ENCODE measurements around the gene PADI3. TPM values are rescaled to one million over a fixed set of nuclear protein-coding genes. Genes with fewer than 3 reads are reported as not detected.
"Not testable (repeated sequence)": the region's sequence is repeated elsewhere in the genome, so short reads cannot be mapped to it uniquely, and the experiment has no call there.

PADI3 gene
- total and polyA plus RNA-seq, 4 donors = 0.13 TPM; not detected in 3

DNA sequence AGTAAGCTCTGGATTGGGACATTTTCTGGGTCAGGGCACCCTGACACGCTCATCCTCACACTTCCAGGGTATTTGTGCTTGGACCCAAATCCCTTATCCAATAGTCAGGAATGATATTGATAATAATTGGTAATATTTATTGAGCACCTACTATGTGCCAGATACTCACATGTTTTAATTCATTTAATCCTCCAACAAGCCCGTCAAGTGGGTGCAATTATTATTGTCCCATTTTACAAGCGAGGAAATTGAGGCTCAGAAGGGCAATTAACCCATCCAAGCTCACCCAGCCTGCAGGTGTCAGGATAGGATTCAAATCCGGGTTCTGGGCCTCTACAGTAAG is 11.4 kb upstream of the PADI3 start:
- H3K9me3 ChIP-seq (ENCODE audit: control insufficient read depth in 4 of 4, insufficient read depth in 3 of 4, low read length in 3 of 4) = no peaks in the 10 kb centered on the region
- no peak for ATAC-seq (ENCODE audit: insufficient read depth, low FRiP score)
- no peak overlapping the region for H3K27ac ChIP-seq (ENCODE audit: low read depth in 1 of 2, low read length in 1 of 2)
- no peak overlapping the region for H3K4me3 ChIP-seq
- WGBS, 2 donors = 81 to 87% methylated on average over 4 of the region's 4 CpGs
- no peak for DNase-seq
- no peak overlapping the region for H3K9ac ChIP-seq (ENCODE audit: insufficient read depth in 1 of 2, low read length in 2 of 2)
- H3K4me1 ChIP-seq (ENCODE audit: control insufficient read depth in 5 of 5, insufficient read depth in 5 of 5, low read length in 5 of 5) = no peaks in the 10 kb centered on the region
- H3K27me3 ChIP-seq (ENCODE audit: control insufficient read depth in 3 of 3, insufficient read depth in 3 of 3, low read length in 2 of 3) = peaks cover 0 to 14% (median 10%) of the 10 kb centered on the region in 3 donors
- no peaks in the 10 kb centered on the region for H3K36me3 ChIP-seq (ENCODE audit: control insufficient read depth in 4 of 4, insufficient read depth in 4 of 4, low read length in 4 of 4)
- TF ChIP-seq, protein P1, sequence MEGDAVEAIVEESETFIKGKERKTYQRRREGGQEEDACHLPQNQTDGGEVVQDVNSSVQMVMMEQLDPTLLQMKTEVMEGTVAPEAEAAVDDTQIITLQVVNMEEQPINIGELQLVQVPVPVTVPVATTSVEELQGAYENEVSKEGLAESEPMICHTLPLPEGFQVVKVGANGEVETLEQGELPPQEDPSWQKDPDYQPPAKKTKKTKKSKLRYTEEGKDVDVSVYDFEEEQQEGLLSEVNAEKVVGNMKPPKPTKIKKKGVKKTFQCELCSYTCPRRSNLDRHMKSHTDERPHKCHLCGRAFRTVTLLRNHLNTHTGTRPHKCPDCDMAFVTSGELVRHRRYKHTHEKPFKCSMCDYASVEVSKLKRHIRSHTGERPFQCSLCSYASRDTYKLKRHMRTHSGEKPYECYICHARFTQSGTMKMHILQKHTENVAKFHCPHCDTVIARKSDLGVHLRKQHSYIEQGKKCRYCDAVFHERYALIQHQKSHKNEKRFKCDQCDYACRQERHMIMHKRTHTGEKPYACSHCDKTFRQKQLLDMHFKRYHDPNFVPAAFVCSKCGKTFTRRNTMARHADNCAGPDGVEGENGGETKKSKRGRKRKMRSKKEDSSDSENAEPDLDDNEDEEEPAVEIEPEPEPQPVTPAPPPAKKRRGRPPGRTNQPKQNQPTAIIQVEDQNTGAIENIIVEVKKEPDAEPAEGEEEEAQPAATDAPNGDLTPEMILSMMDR (IDR thresholded peaks at IDR 0.05; ENCODE audit: control extremely low read depth, extremely low read depth) = no peak

DNA sequence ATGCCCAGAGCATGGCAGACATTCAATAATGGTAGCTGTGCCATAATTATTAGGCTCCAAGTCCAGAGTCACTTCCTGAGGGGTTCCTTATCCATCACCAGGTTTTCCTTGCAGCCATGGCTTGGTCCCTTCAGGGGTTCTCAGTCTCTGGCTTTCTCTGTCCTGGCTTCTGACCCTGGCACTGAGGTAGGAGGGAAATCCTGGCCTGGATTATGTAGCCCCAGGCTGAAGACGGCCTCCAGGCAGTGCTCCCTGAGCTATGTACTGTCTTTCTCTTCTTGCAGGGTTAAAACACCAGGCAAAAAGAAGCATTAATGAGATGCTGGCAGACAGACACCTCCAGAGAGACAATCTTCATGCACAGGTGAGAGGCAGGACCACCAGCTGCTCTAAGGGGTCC is 9.5 kb upstream of the PADI3 start:
- H3K27ac ChIP-seq (ENCODE audit: low read depth in 1 of 2, low read length in 1 of 2) = no peak overlapping the region
- TF ChIP-seq, protein P1 (IDR thresholded peaks at IDR 0.05; ENCODE audit: control extremely low read depth, extremely low read depth) = no peak
- DNase-seq = peak; percentile 78 to 93 (median 82)
- WGBS, 2 donors = 28% methylated on average over 1 of the region's 1 CpG
- ATAC-seq (ENCODE audit: insufficient read depth, low FRiP score) = no peak
- no peak overlapping the region for H3K9ac ChIP-seq (ENCODE audit: insufficient read depth in 1 of 2, low read length in 2 of 2)
- no peak overlapping the region for H3K4me3 ChIP-seq
- no peaks in the 10 kb centered on the region for H3K36me3 ChIP-seq (ENCODE audit: control insufficient read depth in 4 of 4, insufficient read depth in 4 of 4, low read length in 4 of 4)
- no peaks in the 10 kb centered on the region for H3K4me1 ChIP-seq (ENCODE audit: control insufficient read depth in 5 of 5, insufficient read depth in 5 of 5, low read length in 5 of 5)
- H3K27me3 ChIP-seq (ENCODE audit: control insufficient read depth in 3 of 3, insufficient read depth in 3 of 3, low read length in 2 of 3) = peaks cover 0 to 14% (median 10%) of the 10 kb centered on the region in 3 donors
- H3K9me3 ChIP-seq (ENCODE audit: control insufficient read depth in 4 of 4, insufficient read depth in 3 of 4, low read length in 3 of 4) = no peaks in the 10 kb centered on the region

DNA sequence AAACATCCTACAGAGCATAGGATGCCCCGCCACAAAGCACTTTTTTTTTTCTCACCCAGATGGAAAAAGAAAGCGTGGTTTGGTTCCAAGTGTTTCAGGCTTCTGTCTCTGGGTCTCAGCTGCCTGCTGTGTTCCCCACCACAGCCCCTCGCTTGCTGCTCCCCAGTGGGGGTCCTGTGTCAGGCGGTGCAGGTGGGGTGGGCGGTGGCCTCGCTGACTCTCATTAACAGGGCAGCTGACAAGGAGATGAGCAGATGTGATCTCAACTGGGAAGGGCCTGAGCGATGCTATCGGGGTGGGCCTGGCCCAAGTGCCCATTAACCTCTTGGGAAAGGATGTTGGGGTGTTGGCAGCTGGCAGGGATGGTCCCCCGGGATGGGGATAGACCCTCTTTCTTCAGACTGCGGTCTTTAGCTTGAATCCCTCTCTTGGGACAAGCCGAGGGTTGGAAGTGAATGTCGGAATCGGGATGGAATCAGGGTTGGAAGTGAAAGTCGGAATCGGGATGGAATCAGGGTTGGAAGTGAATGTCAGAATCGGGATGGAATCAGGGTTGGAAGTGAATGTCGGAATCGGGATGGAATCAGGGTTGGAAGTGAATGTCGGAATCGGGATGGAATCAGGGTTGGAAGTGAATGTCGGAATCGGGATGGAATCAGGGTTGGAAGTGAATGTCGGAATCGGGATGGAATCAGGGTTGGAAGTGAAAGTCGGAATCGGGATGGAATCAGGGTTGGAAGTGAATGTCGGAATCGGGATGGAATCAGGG is 7.7 kb upstream of the PADI3 start:
- not testable (repeated sequence) for H3K4me3 ChIP-seq; DNase-seq; H3K27ac ChIP-seq (ENCODE audit: low read depth in 1 of 2, low read length in 1 of 2); H3K36me3 ChIP-seq (ENCODE audit: control insufficient read depth in 4 of 4, insufficient read depth in 4 of 4, low read length in 4 of 4); H3K9ac ChIP-seq (ENCODE audit: insufficient read depth in 1 of 2, low read length in 2 of 2); H3K4me1 ChIP-seq (ENCODE audit: control insufficient read depth in 5 of 5, insufficient read depth in 5 of 5, low read length in 5 of 5); H3K9me3 ChIP-seq (ENCODE audit: control insufficient read depth in 4 of 4, insufficient read depth in 3 of 4, low read length in 3 of 4); ATAC-seq (ENCODE audit: insufficient read depth, low FRiP score)
- peaks cover 0 to 14% (median 10%) of the 10 kb centered on the region in 3 donors for H3K27me3 ChIP-seq (ENCODE audit: control insufficient read depth in 3 of 3, insufficient read depth in 3 of 3, low read length in 2 of 3)
- 49 to 61% methylated on average over 28 of the region's 28 CpGs for WGBS, 2 donors

DNA sequence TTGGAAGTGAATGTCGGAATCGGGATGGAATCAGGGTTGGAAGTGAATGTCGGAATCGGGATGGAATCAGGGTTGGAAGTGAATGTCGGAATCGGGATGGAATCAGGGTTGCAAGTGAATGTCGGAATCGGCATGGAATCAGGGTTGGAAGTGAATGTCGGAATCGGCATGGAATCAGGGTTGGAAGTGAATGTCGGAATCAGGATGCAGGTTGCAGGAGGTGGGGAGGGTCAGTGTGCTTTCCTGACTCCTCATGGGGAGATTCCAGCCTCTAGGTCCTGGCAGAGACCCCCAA is 7.2 kb upstream of the PADI3 start:
- not testable (repeated sequence) for H3K4me3 ChIP-seq; H3K9me3 ChIP-seq (ENCODE audit: control insufficient read depth in 4 of 4, insufficient read depth in 3 of 4, low read length in 3 of 4); H3K4me1 ChIP-seq (ENCODE audit: control insufficient read depth in 5 of 5, insufficient read depth in 5 of 5, low read length in 5 of 5); H3K36me3 ChIP-seq (ENCODE audit: control insufficient read depth in 4 of 4, insufficient read depth in 4 of 4, low read length in 4 of 4); DNase-seq; H3K9ac ChIP-seq (ENCODE audit: insufficient read depth in 1 of 2, low read length in 2 of 2); ATAC-seq (ENCODE audit: insufficient read depth, low FRiP score); H3K27ac ChIP-seq (ENCODE audit: low read depth in 1 of 2, low read length in 1 of 2)
- 80% methylated on average over 11 of the region's 11 CpGs for WGBS, 2 donors
- H3K27me3 ChIP-seq (ENCODE audit: control insufficient read depth in 3 of 3, insufficient read depth in 3 of 3, low read length in 2 of 3) = peaks cover 0 to 14% (median 10%) of the 10 kb centered on the region in 3 donors

Measured in lung (tissue), 12 donors.